Parathyroid adenoma (tissue), 2 donors: Measurements from ENCODE around the gene COLEC11.

ENCODE experiments used
- H2AFZ ChIP-seq: fragments of 300-600 bp; sonication (generic); one replicate; pipeline ENCODE4 v1.7.0; 2017; ENCODE audit warnings: antibody characterized with exemption, mild to moderate bottlenecking
- H3K27ac ChIP-seq: fragments of 300-600 bp; sonication (generic); one replicate; pipeline ENCODE4 v1.7.0; 2017
- H3K27me3 ChIP-seq: fragments of 300-600 bp; sonication (generic); one replicate; pipeline ENCODE4 v1.7.0; 2017; ENCODE audit warnings: low read length; ENCODE audit not compliant: control insufficient read depth, insufficient read depth
- H3K36me3 ChIP-seq: fragments of 300-600 bp; sonication (generic); one replicate; pipeline ENCODE4 v1.7.0; 2017; ENCODE audit warnings: low read length; ENCODE audit not compliant: control insufficient read depth, insufficient read depth
- H3K4me1 ChIP-seq: fragments of 300-600 bp; sonication (generic); one replicate; pipeline ENCODE4 v1.7.0; 2017; ENCODE audit warnings: control low read depth
- H3K4me2 ChIP-seq: fragments of 300-600 bp; sonication (generic); one replicate; pipeline ENCODE4 v1.7.0; 2017; ENCODE audit warnings: low read length
- H3K4me3 ChIP-seq: fragments of 300-600 bp; sonication (generic); one replicate; pipeline ENCODE4 v1.7.0; 2017; ENCODE audit warnings: low read depth, low read length
- H3K79me2 ChIP-seq: fragments of 300-600 bp; sonication (generic); one replicate; pipeline ENCODE4 v1.7.0; 2017; ENCODE audit warnings: control low read depth
- H3K9ac ChIP-seq: fragments of 300-600 bp; sonication (generic); one replicate; pipeline ENCODE4 v1.7.0; 2017; ENCODE audit warnings: mild to moderate bottlenecking
- H3K9me3 ChIP-seq: fragments of 300-600 bp; sonication (generic); one replicate; pipeline ENCODE4 v1.7.0; 2017; ENCODE audit warnings: low read length; ENCODE audit not compliant: control insufficient read depth
- CTCF ChIP-seq: fragments of 300-600 bp; sonication (generic); IDR thresholded peaks from one replicate; pipeline ENCODE4 v1.7.0; 2017; ENCODE audit warnings: antibody characterized with exemption, mild to moderate bottlenecking
- donor health status: primary hyperparathyroidism.

COLEC11 gene

GRCh38 chr2:3626812-3627499 is 32.0 kb downstream of the COLEC11 start:
- H3K79me2 ChIP-seq = no peaks in the 10 kb centered on the region
- H3K9me3 ChIP-seq = no peaks in the 10 kb centered on the region
- H3K27me3 ChIP-seq = no peaks in the 10 kb centered on the region
- H3K27ac ChIP-seq = peak overlapping the region; percentile 52
- no peak overlapping the region for H2AFZ ChIP-seq
- H3K4me3 ChIP-seq = no peak overlapping the region
- no peaks in the 10 kb centered on the region for H3K4me1 ChIP-seq
- H3K36me3 ChIP-seq = no peaks in the 10 kb centered on the region
- no peak overlapping the region for H3K9ac ChIP-seq
- TF ChIP-seq CTCF = no peak
- H3K4me2 ChIP-seq = no peak overlapping the region

GRCh38 chr2:3627500-3628100 is 32.7 kb downstream of the COLEC11 start:
- H3K79me2 ChIP-seq = no peaks in the 10 kb centered on the region

GRCh38 chr2:3628241-3628679 is 33.3 kb downstream of the COLEC11 start:
- TF ChIP-seq CTCF = no peak

More at GRCh38 chr2:3627500-3628100, 32.7 kb downstream of the COLEC11 start:
- no peak overlapping the region for H2AFZ ChIP-seq
- H3K27me3 ChIP-seq = no peaks in the 10 kb centered on the region
- no peak overlapping the region for H3K9ac ChIP-seq
- no peak for TF ChIP-seq CTCF
- no peak overlapping the region for H3K4me3 ChIP-seq
- no peaks in the 10 kb centered on the region for H3K9me3 ChIP-seq
- H3K4me2 ChIP-seq = no peak overlapping the region
- H3K27ac ChIP-seq = no peak overlapping the region
- no peaks in the 10 kb centered on the region for H3K4me1 ChIP-seq
- no peaks in the 10 kb centered on the region for H3K36me3 ChIP-seq

GRCh38 chr2:3628800-3629199 is 33.9 kb downstream of the COLEC11 start:
- no peak overlapping the region for H3K27ac ChIP-seq
- no peaks in the 10 kb centered on the region for H3K79me2 ChIP-seq
- no peak overlapping the region for H3K4me2 ChIP-seq
- TF ChIP-seq CTCF = no peak
- no peak overlapping the region for H2AFZ ChIP-seq
- H3K4me3 ChIP-seq = no peak overlapping the region
- no peaks in the 10 kb centered on the region for H3K36me3 ChIP-seq
- H3K27me3 ChIP-seq = no peaks in the 10 kb centered on the region
- H3K9me3 ChIP-seq = no peaks in the 10 kb centered on the region
- H3K4me1 ChIP-seq = no peaks in the 10 kb centered on the region
- no peak overlapping the region for H3K9ac ChIP-seq

More at GRCh38 chr2:3628241-3628679, 33.3 kb downstream of the COLEC11 start:
- no peaks in the 10 kb centered on the region for H3K9me3 ChIP-seq
- H3K4me1 ChIP-seq = no peaks in the 10 kb centered on the region
- H2AFZ ChIP-seq = no peak overlapping the region
- H3K27me3 ChIP-seq = no peaks in the 10 kb centered on the region
- H3K4me3 ChIP-seq = no peak overlapping the region
- no peak overlapping the region for H3K27ac ChIP-seq
- no peaks in the 10 kb centered on the region for H3K36me3 ChIP-seq
- no peak overlapping the region for H3K4me2 ChIP-seq
- H3K79me2 ChIP-seq = no peaks in the 10 kb centered on the region
- no peak overlapping the region for H3K9ac ChIP-seq
